K562 (cell line): ENCODE results near the gene ZNF468. TPM values are rescaled to one million over a fixed set of nuclear protein-coding genes. Genes with fewer than 3 reads are reported as not detected.

Source experiments
- ATAC-seq: fragments of 200-7000 bp; cut with Tn5 transposase; 3 replicates; pipeline ENCODE4 v1.9.1; 2020; ENCODE audit warnings: moderate library complexity
- BruUV-seq: library from RNA; stranded (reverse); fragments of 400-500 nt; replicated peaks from 2 replicates; lab custom pipeline; 2021; lab: Mats Ljungman, UMichigan
- CTCF ChIA-PET: fragments of 300-600 bp; formaldehyde crosslinking; extraction: SDS; loops from one replicate; lab custom pipeline; 2021; ENCODE audit warnings: low intra/inter-chr PET ratio; lab: Yijun Ruan, JAX
- POLR2A ChIA-PET: fragments of 300-600, 350-650 bp; sonication (Branson Sonifier 250); formaldehyde crosslinking; extraction: SDS; loops from one replicate; lab custom pipeline; 2021; ENCODE audit warnings: antibody characterized with exemption, inconsistent platforms; lab: Yijun Ruan, JAX
- DNase-seq, 4 experiments: peaks; one replicate each; pipeline versions ENCODE4 v3.0.0 to v3.0.0-alpha.2; 2011 to 2018; ENCODE audit warnings: low spot score in 3 of 4, mixed read lengths in 3 of 4; ENCODE audit errors: extremely low read depth in 1 of 4
- FAIRE-seq: peaks from 2 replicates; lab custom pipeline; 2011; peaks lifted over from hg19 to GRCh38; lab: Jason Lieb, UNC
- H2AFZ ChIP-seq: 2 replicates; pipeline ENCODE4 v1.6.0; 2011; ENCODE audit warnings: low read depth, low read length, control low read depth, inconsistent platforms
- H3K27ac ChIP-seq: fragments of 200-600 bp; 3 replicates; pipeline ENCODE4 v1.8.0; 2011; ENCODE audit warnings: low read depth, mild to moderate bottlenecking, control low read depth, inconsistent platforms, low read length, moderate library complexity, mixed read lengths; ENCODE audit errors: extremely low read depth
- H3K27me3 ChIP-seq, 2 experiments: fragments of 300-600 bp in 1 of 2; 2 replicates in 1 of 2; 3 replicates in 1 of 2; pipeline versions ENCODE4 v1.6.0 to v1.8.0; 2011; ENCODE audit warnings: inconsistent platforms in 2 of 2, low read length in 2 of 2, mild to moderate bottlenecking in 1 of 2, mixed read lengths in 1 of 2, moderate library complexity in 1 of 2; ENCODE audit not compliant: control insufficient read depth in 2 of 2, insufficient read depth in 2 of 2
- H3K36me3 ChIP-seq: fragments of 300-600 bp; 3 replicates; pipeline ENCODE4 v1.8.0; 2011; ENCODE audit warnings: mild to moderate bottlenecking, low read length, inconsistent platforms; ENCODE audit not compliant: control insufficient read depth, insufficient read depth
- H3K4me1 ChIP-seq, 2 experiments: fragments of 200-600 bp in 1 of 2; replicated peaks in 1 of 2; 2 replicates in 1 of 2; 3 replicates in 1 of 2; pipeline versions ENCODE4 v1.5.1 to v1.8.0; 2011; ENCODE audit warnings: inconsistent platforms in 2 of 2, low read length in 2 of 2, mild to moderate bottlenecking in 1 of 2, mixed read lengths in 1 of 2, moderate library complexity in 1 of 2; ENCODE audit not compliant: control insufficient read depth in 2 of 2, insufficient read depth in 2 of 2
- H3K4me2 ChIP-seq: 2 replicates; pipeline ENCODE4 v1.6.1; 2011; ENCODE audit warnings: low read length, control low read depth, inconsistent platforms, mixed read lengths; ENCODE audit not compliant: insufficient read depth
- H3K4me3 ChIP-seq: fragments of 200-600 bp; sonication (generic), shearing (Covaris generic); 2 replicates; pipeline ENCODE4 v1.5.1; 2016; ENCODE audit warnings: control low read depth, inconsistent platforms
- H3K79me2 ChIP-seq: fragments of 200-600 bp; 3 replicates; pipeline ENCODE4 v1.8.0; 2011; ENCODE audit warnings: low read length, inconsistent platforms; ENCODE audit not compliant: control insufficient read depth, insufficient read depth
- H3K9ac ChIP-seq, 2 experiments: 2 replicates each; pipeline versions ENCODE4 v1.6.0 to v1.6.1; 2011; ENCODE audit warnings: low read depth in 2 of 2, low read length in 2 of 2, control low read depth in 1 of 2, inconsistent platforms in 1 of 2, mild to moderate bottlenecking in 1 of 2, mixed read lengths in 1 of 2; ENCODE audit not compliant: insufficient read depth in 1 of 2
- H3K9me1 ChIP-seq: one replicate; pipeline ENCODE4 v1.6.0; 2011; ENCODE audit warnings: inconsistent platforms, mild to moderate bottlenecking, low read length, moderate library complexity; ENCODE audit not compliant: control insufficient read depth, insufficient read depth
- H3K9me3 ChIP-seq: replicated peaks from 2 replicates; pipeline ENCODE4 v1.5.1; 2011; ENCODE audit warnings: low read depth, low read length, inconsistent platforms; ENCODE audit not compliant: control insufficient read depth, insufficient read depth
- H4K20me1 ChIP-seq: replicated peaks from 2 replicates; pipeline ENCODE4 v1.6.1; 2011; ENCODE audit warnings: low read length, inconsistent platforms, mixed read lengths; ENCODE audit not compliant: control insufficient read depth, insufficient read depth
- ARID2 ChIP-seq: fragments of 450-650 bp; IDR thresholded peaks from 2 replicates; pipeline ENCODE4 v1.6.1; 2017; ENCODE audit warnings: antibody characterized with exemption, mild to moderate bottlenecking
- CBX2 ChIP-seq: fragments of 200-600 bp; sonication (generic); IDR thresholded peaks from one replicate; pipeline ENCODE4 v1.6.1; 2012; ENCODE audit warnings: mild to moderate bottlenecking, low read length, inconsistent platforms; ENCODE audit not compliant: insufficient read depth, poor library complexity, severe bottlenecking
- CTBP1 ChIP-seq: fragments of 450-650 bp; IDR thresholded peaks from 2 replicates; pipeline ENCODE4 v1.6.1; 2016; ENCODE audit warnings: borderline replicate concordance
- ETV1 ChIP-seq: fragments of 450-650 bp; conservative IDR thresholded peaks from 2 replicates; pipeline ENCODE4 v1.6.1; 2016; ENCODE audit warnings: missing genetic modification characterization, control low read depth, low read depth, missing compliant biosample characterization
- GATAD2B ChIP-seq: fragments of 450-650 bp; IDR thresholded peaks from 2 replicates; pipeline ENCODE4 v1.6.1; 2017; ENCODE audit warnings: mild to moderate bottlenecking, borderline replicate concordance
- HEY1 ChIP-seq: fragments of 250-450 bp; sonication (Bioruptor Pico); IDR thresholded peaks from 2 replicates; pipeline ENCODE4 v1.5.0; 2020; ENCODE audit warnings: mild to moderate bottlenecking, moderate library complexity, borderline replicate concordance
- MXI1 ChIP-seq: IDR thresholded peaks from 2 replicates; pipeline ENCODE4 v1.6.1; 2011; ENCODE audit warnings: low read depth, mild to moderate bottlenecking, improper control_type of control experiment, low read length
- NCOA6 ChIP-seq: fragments of 450-650 bp; IDR thresholded peaks from 2 replicates; pipeline ENCODE4 v1.6.1; 2017; ENCODE audit warnings: mild to moderate bottlenecking
- NFE2L1 ChIP-seq: fragments of 450-650 bp; IDR thresholded peaks from 2 replicates; pipeline ENCODE4 v1.6.1; 2016; ENCODE audit warnings: missing genetic modification characterization, low read depth, mild to moderate bottlenecking, missing compliant biosample characterization, moderate library complexity, borderline replicate concordance
- RNF2 ChIP-seq: sonication (generic); IDR thresholded peaks from 2 replicates; pipeline ENCODE4 v1.6.1; 2016
- TARDBP ChIP-seq: fragments of 450-650 bp; IDR thresholded peaks from 2 replicates; pipeline ENCODE4 v1.6.1; 2016
- ZNF165 ChIP-seq: fragments of 250-450 bp; sonication (Bioruptor Pico); IDR thresholded peaks from 2 replicates; pipeline ENCODE4 v1.4.0; 2020; ENCODE audit warnings: borderline replicate concordance
- ZNF197 ChIP-seq: fragments of 200-800 bp; sonication (Bioruptor generic); IDR thresholded peaks from 2 replicates; pipeline ENCODE4 v1.6.1; 2016; ENCODE audit warnings: low read depth, missing genetic modification characterization, missing compliant biosample characterization
- ZNF431 ChIP-seq: sonication (generic); formaldehyde crosslinking; IDR thresholded peaks from 2 replicates; pipeline ENCODE4 v1.8.0; 2022; ENCODE audit warnings: mild to moderate bottlenecking, missing genetic modification reagents
- ZNF507 ChIP-seq: conservative IDR thresholded peaks from 2 replicates; pipeline ENCODE4 v1.6.1; 2017; ENCODE audit warnings: missing genetic modification characterization, missing compliant biosample characterization
- ZNF778 ChIP-seq: fragments of 450-650 bp; formaldehyde crosslinking; IDR thresholded peaks from 2 replicates; pipeline ENCODE4 v1.4.0; 2020; ENCODE audit warnings: mild to moderate bottlenecking, moderate library complexity
- WGBS: fragments of 100-300 bp; shearing (Covaris generic); methylation state at CpG from one replicate; pipeline ENCODE4 v1.1.6; 2016; ENCODE audit warnings: low coverage, mixed read lengths; ENCODE audit not compliant: insufficient coverage; ENCODE audit errors: missing lambda C conversion rate; 5-methylcytosine and 5-hydroxymethylcytosine counted together
- in situ Hi-C: fragments of 300-500 bp; cut with MboI; formaldehyde crosslinking; loops from 4 replicates; pipeline ENCODE4 v1.15.0; 2018; ENCODE audit warnings: inconsistent platforms, mixed read lengths
- intact Hi-C: fragments of 100-400 bp; cut with micrococcal nuclease; formaldehyde crosslinking; loops from 2 replicates; pipeline ENCODE4 v1.14.2; 2022
- polyA plus RNA-seq, 8 experiments: library from polyadenylated mRNA; depleted of rRNA in 4 of 8; stranded (reverse) in 5 of 8; unstranded in 3 of 8; fragments of >200 nt; fragmentation: Nextera tagmentation in 2 of 8; fragmentation: Illumina TruSeq in 1 of 8; extraction: Ambion mirVana in 2 of 8; extraction: Trizol in 1 of 8; gene quantifications; 2 replicates each; pipeline versions ENCODE4 v1.2.1 to v1.2.3, GENCODE V29; 2011 to 2014; ENCODE audit warnings: inconsistent platforms in 1 of 8, missing spikeins in 1 of 8
- total RNA-seq, 7 experiments: library from RNA; depleted of rRNA in 6 of 7; stranded (reverse); fragments of >200 nt in 6 of 7; fragmentation: Illumina TruSeq in 2 of 7; extraction: Trizol in 2 of 7; gene quantifications; 2 replicates each; pipeline versions ENCODE4 v1.2.1 to v1.2.3, GENCODE V29; 2011 to 2021; ENCODE audit warnings: low replicate concordance in 1 of 7
- TF ChIP-seq, protein P1 (sequence below): fragments of 250-450 bp; sonication (Bioruptor Pico); IDR thresholded peaks from 2 replicates; pipeline ENCODE4 v1.4.0; 2020; ENCODE audit warnings: borderline replicate concordance
- TF ChIP-seq, protein P2 (sequence below): conservative IDR thresholded peaks from 2 replicates; pipeline ENCODE4 v1.6.1; 2011; ENCODE audit warnings: low read depth, mild to moderate bottlenecking, low read length; ENCODE audit not compliant: control insufficient read depth
- TF ChIP-seq, protein P3 (sequence below): fragments of 450-650 bp; formaldehyde crosslinking; IDR thresholded peaks from 2 replicates; pipeline ENCODE4 v1.4.0; 2020; ENCODE audit warnings: mild to moderate bottlenecking

Gene ZNF468
- total and polyA plus RNA-seq, 9 of the 15 experiments (the other 6 are each of a cell fraction or from before 2014, with no cell fraction given) = 15.9 to 36.2 (median 23.2) TPM

DNA sequence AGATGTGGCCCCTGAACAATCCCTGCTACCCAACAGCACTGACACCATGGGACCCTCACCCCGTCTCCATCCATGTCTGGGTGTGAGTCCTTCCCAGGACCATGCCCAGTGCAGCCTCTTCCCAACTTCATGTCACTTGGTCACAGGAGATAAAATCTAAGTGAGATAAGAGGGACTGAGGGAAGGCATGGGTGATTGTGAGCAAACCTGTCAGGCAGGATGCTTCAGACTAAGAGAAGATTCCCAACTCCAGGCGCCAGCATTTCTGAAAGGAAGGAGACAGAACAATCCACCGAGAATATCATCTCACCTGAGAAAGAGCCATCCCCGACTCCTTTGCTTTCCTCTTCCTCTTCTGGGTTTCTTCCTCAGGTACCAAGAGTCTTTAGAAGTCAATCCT, 32.5 kb upstream of the ZNF468 start:
- CTCF ChIA-PET = no interaction called here
- Histone ChIP-seq H3K4me2 (no peak overlapping the region), H3K36me3 (peaks cover 74% of the 10 kb centered on the region)

More for the DNA sequence above, 32.5 kb upstream of the ZNF468 start:
- Histone ChIP-seq H3K4me3 (no peak overlapping the region), H3K9me1 (peaks cover 3% of the 10 kb centered on the region), H3K27me3 (no peaks in the 10 kb centered on the region), H3K9me3 (peaks cover under 1% of the 10 kb centered on the region; the same call in 1 of the 2 replicates), H4K20me1 (no peaks in the 10 kb centered on the region; the same call in 1 of the 2 replicates), H3K4me1 (peaks cover 4 to 6% of the 10 kb centered on the region in 2 experiments; a peak in 2 of 5 replicates), H3K9ac (no peak overlapping the region), H2AFZ (no peak overlapping the region), H3K79me2 (peaks cover 35% of the 10 kb centered on the region), H3K27ac (no peak overlapping the region)
- DNase-seq = no peak
- POLR2A ChIA-PET = no interaction called here
- WGBS = 96% methylated on average over 4 of the region's 4 CpGs
- ATAC-seq = no peak
- TF ChIP-seq ETV1 (tag) (no peak), CBX2 (no peak), ZNF165 (CRISPR knock-in tag) (no peak), ARID2 (no peak), ZNF778 (no peak), GATAD2B (no peak), ZNF507 (tag) (no peak), ZNF197 (CRISPR knock-in tag) (no peak), HEY1 (CRISPR knock-in tag) (no peak), NCOA6 (no peak), RNF2 (no peak), TARDBP (no peak), ZNF431 (CRISPR knock-in tag) (no peak), MXI1 (no peak), CTBP1 (no peak), NFE2L1 (tag) (no peak)
- TF ChIP-seq, protein P1, sequence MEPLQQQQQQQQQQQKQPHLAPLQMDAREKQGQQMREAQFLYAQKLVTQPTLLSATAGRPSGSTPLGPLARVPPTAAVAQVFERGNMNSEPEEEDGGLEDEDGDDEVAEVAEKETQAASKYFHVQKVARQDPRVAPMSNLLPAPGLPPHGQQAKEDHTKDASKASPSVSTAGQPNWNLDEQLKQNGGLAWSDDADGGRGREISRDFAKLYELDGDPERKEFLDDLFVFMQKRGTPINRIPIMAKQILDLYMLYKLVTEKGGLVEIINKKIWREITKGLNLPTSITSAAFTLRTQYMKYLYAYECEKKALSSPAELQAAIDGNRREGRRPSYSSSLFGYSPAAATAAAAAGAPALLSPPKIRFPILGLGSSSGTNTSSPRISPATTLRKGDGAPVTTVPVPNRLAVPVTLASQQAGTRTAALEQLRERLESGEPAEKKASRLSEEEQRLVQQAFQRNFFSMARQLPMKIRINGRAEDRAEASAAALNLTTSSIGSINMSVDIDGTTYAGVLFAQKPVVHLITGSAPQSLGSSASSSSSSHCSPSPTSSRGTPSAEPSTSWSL = no peak
- TF ChIP-seq, protein P2, sequence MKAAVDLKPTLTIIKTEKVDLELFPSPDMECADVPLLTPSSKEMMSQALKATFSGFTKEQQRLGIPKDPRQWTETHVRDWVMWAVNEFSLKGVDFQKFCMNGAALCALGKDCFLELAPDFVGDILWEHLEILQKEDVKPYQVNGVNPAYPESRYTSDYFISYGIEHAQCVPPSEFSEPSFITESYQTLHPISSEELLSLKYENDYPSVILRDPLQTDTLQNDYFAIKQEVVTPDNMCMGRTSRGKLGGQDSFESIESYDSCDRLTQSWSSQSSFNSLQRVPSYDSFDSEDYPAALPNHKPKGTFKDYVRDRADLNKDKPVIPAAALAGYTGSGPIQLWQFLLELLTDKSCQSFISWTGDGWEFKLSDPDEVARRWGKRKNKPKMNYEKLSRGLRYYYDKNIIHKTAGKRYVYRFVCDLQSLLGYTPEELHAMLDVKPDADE = no peak
- TF ChIP-seq, protein P3, sequence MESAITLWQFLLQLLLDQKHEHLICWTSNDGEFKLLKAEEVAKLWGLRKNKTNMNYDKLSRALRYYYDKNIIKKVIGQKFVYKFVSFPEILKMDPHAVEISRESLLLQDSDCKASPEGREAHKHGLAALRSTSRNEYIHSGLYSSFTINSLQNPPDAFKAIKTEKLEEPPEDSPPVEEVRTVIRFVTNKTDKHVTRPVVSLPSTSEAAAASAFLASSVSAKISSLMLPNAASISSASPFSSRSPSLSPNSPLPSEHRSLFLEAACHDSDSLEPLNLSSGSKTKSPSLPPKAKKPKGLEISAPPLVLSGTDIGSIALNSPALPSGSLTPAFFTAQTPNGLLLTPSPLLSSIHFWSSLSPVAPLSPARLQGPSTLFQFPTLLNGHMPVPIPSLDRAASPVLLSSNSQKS (CRISPR knock-in tag) = no peak
- no TSS peak for BruUV-seq
- in situ Hi-C loops = no loop called here
- FAIRE-seq = no peak
- intact Hi-C loops = no loop called here
